Adrenal gland (tissue), 5 donors: ENCODE results near the gene FMO1.

ENCODE experiments used
- CTCF ChIP-seq, 6 experiments: fragments of 450-650 bp in 4 of 6; fragments of 200-600 bp in 2 of 6; sonication (generic) in 1 of 6; IDR thresholded peaks; 1 replicate in 5 of 6; 2 replicates in 1 of 6; pipeline versions ENCODE4 v1.5.1 to v1.8.0; 2016 to 2021; ENCODE audit warnings: antibody characterized with exemption in 6 of 6, mild to moderate bottlenecking in 2 of 6, moderate library complexity in 1 of 6
- POLR2A ChIP-seq, 2 donors: fragments of 450-650 bp; IDR thresholded peaks; one replicate each; pipeline ENCODE4 v1.6.1; 2017; ENCODE audit warnings: antibody characterized with exemption in 2 of 2, mild to moderate bottlenecking in 2 of 2, moderate library complexity in 1 of 2
- donor health status: DM: no; HTN: no; CAD: no.

GRCh38 chr1:171222936-171223335 is 25.4 kb upstream of the FMO1 start:
- no peak for TF ChIP-seq CTCF (IDR thresholded peaks at IDR 0.05)
- no peak for TF ChIP-seq POLR2A (IDR thresholded peaks at IDR 0.05)
